ENCODE data around the gene B4GALNT2.

GRCh38 chr17:49170216-49170615 lies 37.6 kb downstream of the B4GALNT2 start:
- no peak for TF ChIP-seq GATA2 (IDR thresholded peaks at IDR 0.05; ENCODE audit: low read depth, low read length)
- no peak for TF ChIP-seq GATA3 (IDR thresholded peaks at IDR 0.05; ENCODE audit: low read depth, low read length)
